ENCODE data around the gene NHERF1. TPM values are rescaled to one million over a fixed set of nuclear protein-coding genes. Genes with fewer than 3 reads are reported as not detected.

NHERF1 gene
- total and polyA plus RNA-seq, 2 of the 13 experiments (the other 11 are each of a cell fraction or from before 2014, with no cell fraction given), result 169 to 269 TPM

- TF ChIP-seq ZNF577 (CRISPR knock-in tag; IDR thresholded peaks at IDR 0.05; ENCODE audit: borderline replicate concordance, low read depth), result no peak
- 0 out of 2 replicates have a peak, but pooled peaks have one; percentile 42 for TF ChIP-seq ZNF83 (CRISPR knock-in tag; IDR thresholded peaks at IDR 0.05; ENCODE audit: borderline replicate concordance)
- TF ChIP-seq ZKSCAN1 (IDR thresholded peaks at IDR 0.05; ENCODE audit: low read length), result no peak
- no peak for TF ChIP-seq SYNCRIP (IDR thresholded peaks at IDR 0.05; ENCODE audit: insufficient read depth, low read depth, low read length)
- TF ChIP-seq ZBTB14 (CRISPR knock-in tag; IDR thresholded peaks at IDR 0.05), result no peak
- TF ChIP-seq SRSF1 (optimal IDR thresholded peaks at IDR 0.05; ENCODE audit: low read depth, low read length), result no peak
- TF ChIP-seq PHF20 (CRISPR knock-in tag; IDR thresholded peaks at IDR 0.05), result no peak
- TF ChIP-seq ZNF768 (CRISPR knock-in tag; IDR thresholded peaks at IDR 0.05), result no peak
- TF ChIP-seq, protein P1, sequence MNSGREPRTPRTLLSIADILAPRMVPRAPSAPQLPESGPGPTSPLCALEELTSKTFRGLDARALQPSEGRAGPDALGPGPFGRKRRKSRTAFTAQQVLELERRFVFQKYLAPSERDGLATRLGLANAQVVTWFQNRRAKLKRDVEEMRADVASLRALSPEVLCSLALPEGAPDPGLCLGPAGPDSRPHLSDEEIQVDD (CRISPR knock-in tag; IDR thresholded peaks at IDR 0.05; ENCODE audit: borderline replicate concordance), result 0 out of 2 replicates have a peak, but pooled peaks have one; percentile 16
- peak; percentile 54 for TF ChIP-seq ZNF350 (CRISPR knock-in tag; IDR thresholded peaks at IDR 0.05; ENCODE audit: borderline replicate concordance, low read depth)
- peak; percentile 74; the same call in 1 of the 2 replicates for TF ChIP-seq MIXL1 (CRISPR knock-in tag; IDR thresholded peaks at IDR 0.05)
- TF ChIP-seq, protein P2, sequence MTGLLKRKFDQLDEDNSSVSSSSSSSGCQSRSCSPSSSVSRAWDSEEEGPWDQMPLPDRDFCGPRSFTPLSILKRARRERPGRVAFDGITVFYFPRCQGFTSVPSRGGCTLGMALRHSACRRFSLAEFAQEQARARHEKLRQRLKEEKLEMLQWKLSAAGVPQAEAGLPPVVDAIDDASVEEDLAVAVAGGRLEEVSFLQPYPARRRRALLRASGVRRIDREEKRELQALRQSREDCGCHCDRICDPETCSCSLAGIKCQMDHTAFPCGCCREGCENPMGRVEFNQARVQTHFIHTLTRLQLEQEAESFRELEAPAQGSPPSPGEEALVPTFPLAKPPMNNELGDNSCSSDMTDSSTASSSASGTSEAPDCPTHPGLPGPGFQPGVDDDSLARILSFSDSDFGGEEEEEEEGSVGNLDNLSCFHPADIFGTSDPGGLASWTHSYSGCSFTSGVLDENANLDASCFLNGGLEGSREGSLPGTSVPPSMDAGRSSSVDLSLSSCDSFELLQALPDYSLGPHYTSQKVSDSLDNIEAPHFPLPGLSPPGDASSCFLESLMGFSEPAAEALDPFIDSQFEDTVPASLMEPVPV (CRISPR knock-in tag; IDR thresholded peaks at IDR 0.05), result peak; percentile 66; the same call in 1 of the 2 replicates
- no peak for TF ChIP-seq HNRNPH1 (optimal IDR thresholded peaks at IDR 0.05; ENCODE audit: low read depth, low read length)
- TF ChIP-seq ZNF142 (CRISPR knock-in tag; IDR thresholded peaks at IDR 0.05), result no peak
- TF ChIP-seq RFXAP (CRISPR knock-in tag; IDR thresholded peaks at IDR 0.05; ENCODE audit: borderline replicate concordance), result no peak
- no peak for TF ChIP-seq EED (CRISPR knock-in tag; IDR thresholded peaks at IDR 0.05)
- no peak for TF ChIP-seq E2F1 (CRISPR knock-in tag; IDR thresholded peaks at IDR 0.05)
- no peak for TF ChIP-seq SIN3A (IDR thresholded peaks at IDR 0.05; ENCODE audit: borderline replicate concordance, low read depth, low read length)
These were observed 22.3 kb downstream of the NHERF1 start (continued) for GRCh38 chr17:74770498-74771318.
